ENCODE data around the gene KCNA2.

Gene KCNA2

DNA sequence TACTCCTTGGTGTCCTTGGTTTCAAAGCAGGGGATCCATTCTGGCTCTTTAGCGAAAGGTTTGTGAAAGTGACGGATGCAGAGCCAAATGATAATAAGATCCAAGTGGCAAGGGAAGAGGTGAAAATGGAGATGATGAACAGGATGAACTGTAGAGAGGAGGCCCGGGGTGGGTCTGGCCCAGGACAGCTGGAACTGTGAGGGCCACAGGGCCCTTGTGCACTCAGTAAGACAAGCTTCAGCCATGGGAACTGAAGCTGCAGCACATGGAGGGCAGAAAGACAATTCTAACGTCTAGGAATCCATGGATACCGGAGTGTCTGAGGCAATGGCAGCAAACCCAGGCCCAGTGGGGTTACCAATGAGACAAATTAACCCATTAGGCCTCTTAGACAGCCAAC lies 4.8 kb downstream of the KCNA2 start:
- DNase-seq, result no peak

DNA sequence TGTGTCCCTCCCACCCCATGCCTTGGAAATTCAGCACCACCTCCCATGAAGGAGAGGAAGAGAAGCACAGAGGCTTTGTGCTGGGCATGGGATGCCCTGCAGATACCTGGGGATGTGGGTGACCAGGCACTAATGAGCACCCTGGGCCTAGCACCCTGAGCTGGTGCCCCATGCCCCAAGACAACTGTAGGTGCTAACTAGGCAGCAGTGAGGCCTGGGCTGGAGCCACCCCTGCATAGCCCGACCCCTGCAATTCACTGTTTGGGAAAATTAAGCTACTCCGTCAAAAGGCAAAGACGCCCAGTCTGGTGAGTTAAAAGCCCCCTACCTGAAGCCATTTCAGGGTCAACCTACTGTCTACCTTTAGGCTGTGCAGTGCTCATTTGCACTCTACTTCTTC lies 5.4 kb downstream of the KCNA2 start:
- no peak for DNase-seq

DNA sequence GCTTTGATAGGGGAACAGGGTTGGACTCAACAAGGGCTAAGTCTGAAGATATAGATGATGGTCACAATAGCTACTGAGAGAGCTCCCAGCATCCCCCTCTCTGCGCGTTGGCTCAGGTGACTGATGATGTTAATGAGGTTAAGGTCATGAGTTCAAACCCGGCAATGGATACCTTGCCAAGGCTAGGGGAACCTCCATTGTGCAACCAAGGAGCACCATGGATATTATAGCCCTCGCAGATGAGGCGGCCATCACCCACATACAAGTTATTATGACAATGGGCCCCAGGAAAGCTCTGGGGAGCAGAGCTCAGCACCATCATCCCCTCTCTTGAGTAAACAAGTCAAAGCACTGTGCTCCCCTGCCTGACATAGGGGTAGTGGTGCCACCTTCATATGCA lies 8.2 kb downstream of the KCNA2 start:
- DNase-seq, result no peak

DNA sequence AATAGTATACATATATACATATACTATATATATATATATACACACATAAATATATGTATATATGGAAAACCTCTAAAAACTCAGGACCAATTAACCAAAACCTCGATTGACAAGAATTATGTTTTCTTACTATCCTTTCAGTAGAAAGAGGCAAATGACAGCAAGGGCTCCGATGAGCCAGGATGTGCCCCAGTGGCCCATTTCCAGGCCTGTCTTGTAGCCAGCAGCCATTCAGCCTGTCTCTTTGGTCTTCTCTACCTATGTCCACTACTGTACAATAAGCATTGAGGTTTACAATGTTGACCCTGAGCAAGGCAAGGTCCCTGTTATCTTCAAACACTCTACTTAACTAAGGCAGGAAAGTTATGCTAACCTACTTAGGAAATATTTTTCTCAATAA lies 9.8 kb downstream of the KCNA2 start:
- no peak for DNase-seq

DNA sequence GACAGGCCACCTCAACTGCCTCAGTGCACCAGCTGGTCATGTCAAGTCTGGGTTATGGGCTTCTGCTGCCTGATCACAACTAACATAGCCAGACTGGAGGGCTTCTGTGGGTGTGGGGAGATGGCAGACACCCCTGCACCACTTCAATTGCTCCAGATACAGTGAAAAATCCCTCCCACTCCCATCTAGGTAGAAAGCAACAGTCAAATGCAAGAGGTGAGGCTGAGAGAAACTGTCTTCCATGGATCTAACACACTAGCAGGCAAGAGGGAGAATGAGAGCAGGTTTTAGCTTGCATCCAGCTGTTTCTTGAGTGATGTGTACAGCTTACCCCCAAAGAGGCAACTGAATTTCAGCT lies 10.8 kb downstream of the KCNA2 start:
- DNase-seq, result no peak

DNA sequence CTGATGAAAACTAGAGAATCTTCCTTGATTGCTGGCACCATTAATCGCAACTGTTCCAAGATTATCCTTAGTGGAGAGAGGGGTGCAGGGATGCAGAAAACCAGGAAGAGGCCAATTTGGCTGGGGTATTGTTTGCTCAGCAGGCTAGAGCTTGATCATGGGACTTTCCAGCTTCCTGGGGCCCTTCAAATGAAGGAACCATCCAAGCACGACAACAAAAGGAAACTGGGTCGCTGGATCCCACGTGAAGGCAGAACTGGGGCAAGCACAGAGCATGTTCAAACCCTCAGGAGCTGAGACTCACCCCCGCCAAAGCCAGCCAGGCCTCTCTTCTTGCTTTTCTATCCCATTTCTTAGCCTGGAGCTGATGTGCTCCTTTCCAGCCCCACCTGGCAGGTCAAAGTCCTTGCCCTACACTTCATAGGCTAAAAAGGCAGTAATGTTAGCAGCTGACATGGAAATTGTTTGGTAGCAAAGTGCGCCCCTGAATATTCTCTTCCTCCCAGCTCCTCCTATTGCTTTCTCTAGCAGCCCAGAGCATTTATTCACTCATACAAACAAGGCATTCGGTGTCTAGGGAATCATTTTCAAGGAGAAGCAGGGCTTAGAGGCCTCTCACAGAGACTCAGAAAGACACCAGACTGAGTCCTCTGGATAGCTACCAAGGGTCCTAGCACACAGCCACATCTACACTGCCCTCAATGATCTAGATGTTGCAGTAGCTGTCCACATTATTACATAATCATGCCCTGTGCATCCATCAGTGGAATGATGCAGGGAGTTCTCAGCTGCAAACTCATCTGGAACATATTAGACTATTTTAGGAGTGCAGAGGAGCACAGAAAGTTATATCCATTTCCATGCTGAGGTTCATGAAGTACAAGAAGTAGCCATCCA lies 11.5 kb downstream of the KCNA2 start:
- DNase-seq, result no peak

DNA sequence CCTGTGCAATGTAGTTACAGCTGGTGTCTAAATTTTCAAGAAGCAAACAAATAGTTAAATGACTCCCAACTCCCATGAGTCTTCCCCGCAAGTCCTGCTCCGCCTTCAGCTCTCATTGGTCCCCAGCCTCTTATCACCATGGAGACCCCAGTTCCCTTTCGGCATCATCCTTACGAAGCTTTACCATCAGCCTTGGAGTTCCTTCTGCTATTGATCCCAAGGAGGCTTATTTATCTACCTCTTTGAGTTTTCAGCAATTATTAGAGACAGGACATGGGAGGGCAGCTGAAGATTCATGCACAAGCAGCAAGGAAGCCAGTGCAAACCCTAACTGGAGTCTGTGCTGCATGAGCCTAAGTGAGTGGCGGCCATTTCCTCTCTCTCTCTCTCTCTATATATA lies 12.3 kb downstream of the KCNA2 start:
- DNase-seq, result no peak

DNA sequence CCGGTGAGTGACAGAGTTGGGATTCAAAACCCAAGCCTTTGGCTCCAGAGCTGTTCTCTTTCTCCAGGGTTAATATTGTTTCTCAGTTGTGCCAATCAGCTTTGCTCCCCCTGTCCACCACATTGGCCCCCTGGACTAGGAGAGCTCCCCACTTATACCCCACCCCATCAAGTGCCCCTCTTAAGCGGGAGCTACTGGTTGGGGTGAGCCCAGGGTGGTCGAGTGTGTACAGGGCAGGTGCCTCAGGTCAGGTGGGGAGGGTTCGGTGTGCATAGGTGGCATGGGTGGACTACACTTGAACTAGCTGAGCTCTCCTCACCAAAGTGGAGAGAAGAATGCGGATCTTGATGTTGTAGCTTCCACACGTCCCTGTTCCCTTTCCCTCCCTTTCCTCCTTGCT lies 14.2 kb downstream of the KCNA2 start:
- no peak for DNase-seq

DNA sequence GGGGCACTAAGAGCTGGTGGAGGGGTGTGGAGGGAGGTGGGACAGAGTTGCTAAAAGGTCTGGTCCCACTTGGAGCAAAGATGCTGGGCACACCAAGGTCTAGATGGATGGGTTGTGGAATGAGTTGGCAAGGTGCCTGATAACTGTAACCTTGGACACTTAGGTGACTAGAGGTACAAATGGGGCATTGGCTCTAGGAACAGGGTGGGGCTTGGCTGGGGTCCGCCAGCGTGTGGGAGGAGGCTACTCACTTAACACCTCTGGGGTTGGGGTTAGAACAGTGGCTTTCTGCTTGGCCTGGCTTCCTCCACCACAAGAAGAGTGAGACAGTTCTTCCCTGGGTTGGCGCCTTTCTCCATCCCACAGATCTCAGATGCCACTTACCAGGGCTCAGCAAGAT lies 17.2 kb downstream of the KCNA2 start:
- no peak for DNase-seq

DNA sequence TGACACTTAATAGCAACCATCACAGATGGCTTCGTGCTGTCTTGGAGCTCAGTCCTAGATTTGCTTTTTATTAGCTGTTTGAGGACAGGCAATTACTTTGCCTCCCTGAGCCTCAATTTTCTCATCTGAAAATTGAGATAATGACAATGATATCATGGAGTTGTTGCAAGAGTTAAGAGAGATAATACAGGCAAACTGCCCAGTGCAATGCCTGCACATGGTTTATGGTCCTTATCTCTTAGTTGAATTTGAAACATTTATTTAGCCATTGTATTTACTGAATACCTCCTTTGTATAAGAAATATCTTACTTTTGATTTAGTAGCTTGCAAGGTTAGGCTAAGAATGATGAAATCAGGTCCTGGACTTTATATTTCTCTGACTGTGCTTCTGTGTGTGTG lies 17.7 kb downstream of the KCNA2 start:
- DNase-seq, result no peak

DNA sequence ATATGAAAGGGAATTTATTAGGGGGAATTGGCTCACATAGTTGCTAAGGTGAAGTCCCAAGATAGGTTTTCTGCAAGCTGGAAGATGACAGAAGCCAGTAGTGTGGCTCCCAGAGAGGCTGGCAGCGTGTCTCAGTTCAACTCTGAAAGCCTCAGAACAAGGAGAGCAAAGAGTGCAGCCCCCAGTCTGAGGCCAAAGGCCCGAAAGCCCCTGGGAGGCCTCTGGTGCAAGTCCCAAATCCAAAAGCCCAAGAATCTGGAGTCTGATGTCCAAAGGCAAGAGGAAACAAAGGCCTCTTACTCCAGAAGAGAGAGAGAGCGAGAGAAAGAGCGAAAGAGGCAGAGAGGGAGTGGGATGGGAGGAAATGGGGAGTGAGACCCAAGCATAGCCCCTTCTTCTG lies 18.3 kb downstream of the KCNA2 start:
- DNase-seq, result no peak

DNA sequence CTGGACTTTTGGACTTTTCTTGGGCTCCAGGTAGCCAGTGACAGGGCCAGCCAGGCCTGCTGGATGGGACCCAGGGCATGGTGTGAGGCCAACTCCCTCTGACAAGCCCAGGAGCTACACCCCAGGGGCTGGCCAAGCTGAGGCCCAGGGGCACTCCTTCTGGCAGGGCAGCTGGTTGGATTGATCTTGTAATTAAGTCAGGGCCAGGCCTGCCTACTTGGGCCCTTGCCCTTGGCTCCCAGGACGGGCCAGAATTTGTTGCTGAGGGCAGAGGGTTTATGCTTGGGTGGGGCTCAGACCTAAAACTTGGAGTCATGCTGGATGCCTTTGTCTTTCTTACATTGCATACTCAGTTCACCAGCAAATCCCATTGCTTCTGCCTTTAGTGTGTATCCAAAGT lies 20.7 kb downstream of the KCNA2 start:
- DNase-seq, result no peak

DNA sequence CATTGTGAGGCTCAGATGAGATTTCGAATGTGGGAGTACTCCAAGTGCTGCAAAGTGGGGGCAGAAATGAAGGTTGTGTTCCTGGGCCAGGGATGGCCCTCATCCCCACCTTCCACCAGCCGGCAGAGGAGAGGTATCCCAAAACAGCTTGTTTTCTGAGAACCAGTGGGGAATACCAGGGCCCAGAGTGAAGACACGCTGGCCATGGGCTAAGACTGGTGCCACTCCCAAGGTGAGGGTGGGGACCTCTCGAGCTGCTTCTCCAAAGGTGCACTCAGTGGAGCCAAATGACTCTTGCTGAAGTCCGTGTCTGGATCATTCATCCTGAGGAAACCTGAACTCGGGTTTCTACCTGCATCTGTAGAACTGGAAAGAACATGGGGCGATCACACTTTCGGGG lies 22.1 kb downstream of the KCNA2 start:
- no peak for DNase-seq

DNA sequence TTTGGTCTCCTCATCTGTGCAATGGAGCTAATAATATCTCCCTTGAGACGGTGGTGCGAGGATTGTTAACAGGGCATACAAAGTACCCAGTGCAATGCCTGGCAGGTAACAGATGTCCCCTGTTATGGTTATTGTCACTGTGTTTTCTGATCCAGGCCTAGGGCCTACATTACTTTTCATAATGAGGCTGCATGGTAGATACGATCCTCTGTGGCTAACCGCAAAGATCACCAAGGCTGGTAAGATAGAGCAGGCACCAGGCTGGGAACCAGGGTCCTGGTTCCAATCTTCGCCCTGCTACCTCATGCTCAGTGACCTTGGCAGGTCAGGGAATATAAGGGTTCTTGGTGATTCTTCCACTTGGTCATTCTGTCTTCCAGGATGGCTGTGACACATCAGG lies 22.7 kb downstream of the KCNA2 start:
- DNase-seq, result no peak

DNA sequence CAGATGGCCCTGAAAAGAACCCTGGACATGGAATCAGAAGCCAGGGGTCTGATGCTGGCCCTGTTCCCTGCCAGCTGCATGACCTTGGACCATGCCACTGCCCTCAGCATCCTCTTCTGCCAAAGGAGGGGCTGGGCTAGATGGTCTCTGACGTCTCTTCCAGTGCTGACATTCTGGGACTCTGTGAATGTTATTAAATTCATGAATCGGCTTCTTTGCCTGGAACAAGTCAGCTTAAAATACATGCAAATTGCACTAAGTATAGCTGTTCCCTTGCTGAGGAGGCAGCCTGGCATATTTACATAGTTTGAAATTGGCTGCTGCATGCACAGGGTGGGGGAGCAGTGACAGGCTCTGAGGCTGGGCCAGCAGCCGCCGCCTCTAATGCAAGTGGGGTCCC lies 23.8 kb downstream of the KCNA2 start:
- no peak for DNase-seq

DNA sequence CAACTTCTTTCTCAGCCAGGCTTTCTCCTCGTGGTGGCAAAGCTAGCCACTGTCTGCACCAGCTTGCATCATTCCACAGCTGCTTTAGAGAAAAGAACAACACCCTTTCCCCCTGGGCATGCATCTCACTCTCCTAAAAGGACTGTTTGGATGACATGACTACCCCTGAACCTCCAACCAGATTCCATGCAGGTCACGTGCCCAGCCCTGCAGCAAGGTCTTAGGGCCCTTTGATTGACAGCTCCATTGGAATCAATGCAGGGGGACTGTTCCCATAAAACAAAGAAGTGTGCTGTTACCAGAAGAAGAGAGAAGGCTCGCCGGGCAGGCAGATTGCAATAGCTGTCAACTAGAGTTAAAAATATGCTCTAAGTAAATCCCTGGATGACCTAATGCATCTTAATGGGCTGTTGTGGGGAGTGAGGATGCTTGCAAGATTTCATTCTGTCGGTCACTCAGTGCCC lies 24.4 kb downstream of the KCNA2 start:
- DNase-seq, result no peak

DNA sequence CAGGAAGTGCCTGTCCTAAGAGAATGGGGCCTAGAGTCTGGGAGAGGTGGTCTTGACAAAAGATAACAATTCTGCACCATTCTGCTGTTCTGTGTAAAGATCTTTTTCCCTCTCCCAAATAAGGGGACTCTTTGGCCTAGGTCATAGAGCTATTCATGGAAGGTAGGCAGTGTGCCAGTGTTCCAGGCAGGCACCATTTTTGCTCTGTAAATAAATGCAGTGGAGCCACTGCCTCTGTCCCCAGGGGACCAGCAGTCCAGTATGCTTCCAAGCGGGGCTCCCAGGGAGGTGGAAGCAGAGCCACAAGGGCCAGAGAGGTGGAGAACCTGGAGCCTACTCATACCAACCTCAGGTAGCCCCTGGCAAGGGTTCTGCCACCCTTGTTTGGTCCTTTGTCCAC lies 25.9 kb downstream of the KCNA2 start:
- DNase-seq, result no peak

DNA sequence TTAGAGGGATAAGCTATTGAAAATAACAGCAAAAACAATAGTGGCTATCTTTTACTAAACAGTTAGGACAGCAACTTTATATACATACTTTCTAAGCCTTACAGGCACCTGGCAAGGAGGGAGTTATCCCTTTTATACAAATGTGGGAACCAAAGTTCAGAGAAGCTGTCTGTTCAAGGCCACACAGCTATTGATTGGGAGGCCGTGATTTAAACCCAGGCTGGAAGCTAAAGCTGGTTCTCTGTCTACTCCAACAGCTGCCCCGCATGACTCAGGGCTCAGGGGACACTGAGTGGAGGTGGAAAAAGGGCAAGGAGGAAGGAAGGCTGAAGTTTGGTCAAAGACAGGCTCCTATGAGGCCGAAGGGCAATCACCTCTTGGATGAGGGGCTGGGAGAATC lies 26.7 kb downstream of the KCNA2 start:
- no peak for DNase-seq

DNA sequence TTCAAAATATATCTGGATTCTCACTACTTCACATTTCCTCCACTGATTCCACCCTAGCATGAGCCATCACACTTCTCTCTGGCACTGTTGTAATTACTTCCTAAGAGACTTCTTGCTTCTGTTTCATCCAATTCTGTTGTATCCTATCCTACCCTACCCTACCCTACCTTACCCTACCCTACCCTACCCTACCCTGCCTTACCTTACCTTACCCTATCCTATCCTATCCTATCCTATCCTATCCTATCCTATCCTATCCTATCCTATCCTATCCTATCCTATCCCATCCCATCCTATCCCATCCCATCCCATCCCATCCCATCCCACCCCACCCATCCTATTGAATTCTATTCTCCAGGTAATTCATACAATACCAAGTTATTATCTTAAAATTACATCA lies 29.7 kb downstream of the KCNA2 start:
- DNase-seq, result no peak

DNA sequence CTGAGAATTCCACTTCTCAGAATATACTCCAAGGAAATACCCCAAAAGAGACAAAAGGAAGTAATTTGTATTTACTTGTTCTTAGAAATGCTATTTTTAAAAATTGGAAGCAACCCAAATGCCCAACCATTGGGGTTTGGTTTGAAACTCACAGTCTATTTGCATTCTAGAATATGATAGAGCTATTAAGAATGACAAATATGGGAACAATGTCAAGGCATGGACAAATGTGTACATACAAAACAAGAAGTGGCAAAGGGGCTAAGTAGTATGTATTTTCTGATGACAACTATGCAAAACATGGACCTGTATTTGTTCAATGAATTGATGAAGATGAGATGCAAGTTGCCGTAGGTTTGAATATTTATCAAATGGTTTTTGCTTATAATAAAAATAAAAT lies 32.8 kb downstream of the KCNA2 start:
- DNase-seq, result no peak

DNA sequence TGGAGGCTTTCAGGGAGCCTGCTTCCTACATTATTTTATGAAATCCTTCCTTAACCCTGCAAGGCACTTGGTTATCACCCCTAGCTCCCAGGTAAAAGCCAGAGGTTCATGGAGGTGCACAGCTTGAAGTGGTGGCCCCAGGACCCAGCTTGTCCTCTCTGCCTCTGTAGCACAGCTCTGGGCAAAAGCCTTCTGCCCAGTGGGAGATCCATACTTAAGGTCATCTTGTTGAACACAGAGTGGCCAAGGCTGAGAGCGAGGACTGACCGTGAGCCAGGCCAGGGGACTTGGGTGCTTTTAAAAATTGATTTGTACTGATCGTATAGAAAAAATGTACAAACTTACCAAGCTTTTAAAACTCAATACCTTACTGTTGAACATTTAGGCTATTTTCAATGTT lies 33.4 kb downstream of the KCNA2 start:
- no peak for DNase-seq

DNA sequence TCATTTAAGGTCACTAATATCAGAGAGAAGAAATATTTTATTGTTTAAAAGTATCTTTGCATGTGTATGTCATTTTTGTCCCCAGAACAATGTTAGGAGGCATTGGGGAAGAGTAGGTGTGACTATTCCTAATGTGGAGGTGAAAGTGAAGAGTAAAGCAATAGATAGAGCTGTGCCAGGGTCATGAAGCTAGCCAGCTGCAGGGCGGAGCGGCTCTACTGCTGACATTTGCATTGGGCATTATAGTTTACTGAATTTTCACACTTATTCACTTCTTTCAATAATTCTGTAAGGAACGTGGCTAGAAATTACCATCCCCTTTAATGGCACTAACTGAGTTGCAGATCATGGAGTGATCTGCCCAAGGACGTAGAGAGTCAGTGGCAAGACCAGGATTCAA lies 35.3 kb downstream of the KCNA2 start:
- DNase-seq, result no peak

DNA sequence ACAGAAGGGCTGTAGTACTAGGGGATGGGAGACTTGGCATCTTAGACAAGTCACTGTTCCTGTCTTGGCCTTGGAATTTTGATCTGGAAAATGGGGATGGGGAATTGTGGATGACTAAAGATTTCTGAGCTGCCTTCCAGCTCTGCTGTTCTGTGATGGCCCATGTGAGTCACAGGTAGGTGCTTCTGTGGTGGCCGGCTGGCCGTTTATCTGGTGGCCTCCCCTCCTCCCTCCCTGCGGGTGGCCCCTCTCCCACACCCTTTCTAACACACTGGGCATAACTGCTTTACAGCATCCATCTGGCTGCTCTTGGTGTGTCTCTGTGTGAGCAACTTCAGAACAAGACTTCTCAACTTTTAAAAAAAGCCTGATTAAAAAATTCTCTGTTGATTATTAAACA lies 35.9 kb downstream of the KCNA2 start:
- no peak for DNase-seq

DNA sequence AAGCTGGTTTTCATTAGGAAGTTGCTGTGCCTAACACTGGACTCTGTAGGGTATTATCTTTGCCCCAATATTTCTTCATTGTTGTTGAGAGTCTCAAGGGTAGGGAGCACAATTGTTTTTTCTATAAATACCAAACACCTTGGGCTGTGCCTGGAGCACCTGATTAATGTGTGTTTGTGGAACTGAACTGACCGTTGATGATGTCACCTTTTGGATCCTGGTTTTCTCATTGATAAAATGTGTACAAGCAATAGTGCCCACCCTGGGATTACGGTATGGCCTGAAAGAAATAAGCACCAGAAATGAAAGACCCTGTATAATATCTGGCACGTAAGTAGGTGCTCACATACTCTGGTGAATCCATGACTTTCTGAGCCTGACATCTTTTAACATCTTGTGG lies 39.3 kb downstream of the KCNA2 start:
- DNase-seq, result no peak

DNA sequence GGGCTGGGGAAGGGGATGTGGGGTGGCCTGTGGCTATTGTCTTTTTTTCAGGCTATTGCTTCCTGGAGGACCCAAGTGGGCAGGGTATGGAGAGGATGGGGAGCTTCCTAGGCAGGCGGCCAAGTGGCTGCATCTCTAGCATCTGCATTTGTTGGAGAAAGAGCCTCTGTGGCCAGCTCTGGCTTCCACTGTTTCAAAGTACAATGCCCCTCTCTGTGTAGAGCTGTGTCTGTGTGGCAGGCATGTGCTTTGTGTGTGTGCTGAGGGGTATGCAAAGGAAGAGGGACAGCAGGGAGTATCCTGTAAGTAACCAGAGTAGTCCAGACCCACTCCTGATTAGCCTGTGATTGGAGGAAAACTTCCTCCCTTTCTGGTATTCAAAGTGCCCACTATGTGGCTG lies 40.6 kb downstream of the KCNA2 start:
- DNase-seq, result no peak
